PC-3 (cell line): ENCODE results near the gene NPAT. TPM values are rescaled to one million over a fixed set of nuclear protein-coding genes. Genes with fewer than 3 reads are reported as not detected.

ENCODE experiments used
- ATAC-seq: fragments of 200-7000 bp; cut with Tn5 transposase; 2 replicates; pipeline ENCODE4 v1.9.1; 2020; ENCODE audit warnings: mild to moderate bottlenecking, moderate library complexity
- BruUV-seq: library from RNA; stranded (reverse); fragments of 400-500 nt; replicated peaks from 2 replicates; lab custom pipeline; 2021; lab: Mats Ljungman, UMichigan
- CTCF ChIA-PET: fragments of 300-600 bp; sonication (Branson Sonifier 250); formaldehyde crosslinking; loops from one replicate; lab custom pipeline; 2022; ENCODE audit warnings: antibody characterized with exemption; lab: Charles Lee
- POLR2A ChIA-PET: fragments of 300-600 bp; sonication (Branson Sonifier 250); formaldehyde crosslinking; loops from one replicate; lab custom pipeline; 2022; ENCODE audit warnings: antibody characterized with exemption; ENCODE audit not compliant: unreplicated experiment; lab: Charles Lee
- DNase-seq: peaks from one replicate; pipeline ENCODE4 v3.0.0-alpha.2; 2015
- H2AFZ ChIP-seq: fragments of 300-600 bp; sonication (generic); 2 replicates; pipeline ENCODE4 v1.6.0; 2016; ENCODE audit warnings: antibody characterized with exemption, low read length
- H3F3A ChIP-seq: fragments of 300-600 bp; sonication (generic); one replicate; pipeline ENCODE4 v1.6.0; 2017; ENCODE audit warnings: antibody characterized with exemption, low read length, control low read depth, mild to moderate bottlenecking; ENCODE audit not compliant: unreplicated experiment
- H3K27ac ChIP-seq: fragments of 300-600 bp; sonication (generic); 2 replicates; pipeline ENCODE4 v1.5.1; 2016; ENCODE audit warnings: mild to moderate bottlenecking, low read length
- H3K27me3 ChIP-seq: fragments of 300-600 bp; sonication (generic); 2 replicates; pipeline ENCODE4 v1.6.1; 2016; ENCODE audit warnings: low read length, mixed read lengths
- H3K36me3 ChIP-seq: fragments of 300-600 bp; sonication (generic); 2 replicates; pipeline ENCODE4 v1.6.1; 2016; ENCODE audit warnings: low read depth, mixed run types, low read length, mixed read lengths
- H3K4me1 ChIP-seq: fragments of 300-600 bp; sonication (generic); 2 replicates; pipeline ENCODE4 v1.5.1; 2016; ENCODE audit warnings: low read length; ENCODE audit not compliant: insufficient read depth
- H3K4me2 ChIP-seq: fragments of 300-600 bp; sonication (generic); 2 replicates; pipeline ENCODE4 v1.6.0; 2016; ENCODE audit warnings: low read length
- H3K4me3 ChIP-seq: fragments of 300-600 bp; sonication (generic); 2 replicates; pipeline ENCODE4 v1.5.1; 2016; ENCODE audit warnings: mild to moderate bottlenecking, low read length, mixed read lengths
- H3K79me2 ChIP-seq: fragments of 300-600 bp; sonication (generic); 2 replicates; pipeline ENCODE4 v1.6.1; 2017; ENCODE audit warnings: low read length, mixed read lengths
- H3K9ac ChIP-seq: fragments of 300-600 bp; sonication (generic); 2 replicates; pipeline ENCODE4 v1.6.0; 2016; ENCODE audit warnings: mild to moderate bottlenecking, low read length
- H3K9me2 ChIP-seq: fragments of 300-600 bp; sonication (generic); replicated peaks from 2 replicates; pipeline ENCODE4 v1.6.1; 2016; ENCODE audit warnings: mixed run types, low read length, mixed read lengths
- H3K9me3 ChIP-seq: fragments of 300-600 bp; sonication (generic); 2 replicates; pipeline ENCODE4 v1.6.1; 2016; ENCODE audit warnings: low read length, mixed read lengths
- H4K20me1 ChIP-seq: fragments of 300-600 bp; sonication (generic); 2 replicates; pipeline ENCODE4 v1.6.1; 2016; ENCODE audit warnings: low read length, mixed read lengths
- CTCF ChIP-seq: fragments of 300-600 bp; sonication (generic); conservative IDR thresholded peaks from 2 replicates; pipeline ENCODE4 v1.5.1; 2017; ENCODE audit warnings: antibody characterized with exemption, low read depth, mild to moderate bottlenecking, low read length
- EZH2 ChIP-seq: fragments of 300-600 bp; sonication (generic); IDR thresholded peaks from one replicate; pipeline ENCODE4 v1.6.1; 2017; ENCODE audit warnings: antibody characterized with exemption, mild to moderate bottlenecking, low read length; ENCODE audit not compliant: unreplicated experiment
- EZH2phosphoT487 ChIP-seq: fragments of 300-600 bp; sonication (generic); IDR thresholded peaks from 2 replicates; pipeline ENCODE4 v1.6.1; 2018; ENCODE audit warnings: mild to moderate bottlenecking, antibody characterized with exemption, low read length, borderline replicate concordance
- intact Hi-C: fragments of 100-400 bp; cut with micrococcal nuclease; formaldehyde crosslinking; loops from 2 replicates; pipeline ENCODE4 v1.9.0; 2023
- total RNA-seq: library from RNA; depleted of rRNA; stranded (reverse); fragments of >200 nt; gene quantifications from 2 replicates; pipeline ENCODE4 v1.2.3, GENCODE V29; 2014

NPAT gene
- total RNA-seq, 1 experiment from 2014 or later, result 19.6 TPM

- Histone ChIP-seq H2AFZ (no peak overlapping the region), H3K27ac (no peak overlapping the region), H3K79me2 (peaks cover 90% of the 10 kb centered on the region), H3K4me2 (peak overlapping the region; percentile 93; the same call in 1 of the 2 replicates), H3K4me3 (no peak overlapping the region), H4K20me1 (peaks cover 11% of the 10 kb centered on the region), H3K9ac (no peak overlapping the region), H3K27me3 (no peaks in the 10 kb centered on the region), H3K36me3 (no peaks in the 10 kb centered on the region), H3K4me1 (peaks cover 34% of the 10 kb centered on the region), H3K9me3 (no peaks in the 10 kb centered on the region), H3K9me2 (no peaks in the 10 kb centered on the region), H3F3A (no peaks in the 10 kb centered on the region)
- ATAC-seq (no peak), DNase-seq (no peak)
- BruUV-seq, result no TSS peak
- intact Hi-C loops, result no loop called here
- POLR2A ChIA-PET, result interaction anchor here (0.5 to 0.6 kb wide), 4 partner anchors 20 to 133 kb away, joined by 3 to 20 read pairs (median 4); no protein-coding TSS in a partner anchor
- CTCF ChIA-PET, result no interaction called here
- TF ChIP-seq EZH2, result no peak
- TF ChIP-seq CTCF, result no peak
- TF ChIP-seq EZH2phosphoT487, result no peak
Observed at GRCh38 chr11:108218912-108219783, 3.3 kb downstream of the NPAT start.

- H3K4me3 ChIP-seq, result no peak overlapping the region
- peaks cover 11% of the 10 kb centered on the region for H4K20me1 ChIP-seq
- no peaks in the 10 kb centered on the region for H3K9me2 ChIP-seq
- H3K9ac ChIP-seq, result no peak overlapping the region
- ChIA-PET POLR2A (interaction anchor here (0.5 to 0.6 kb wide), 2 partner anchors 122 to 133 kb away, joined by 3 to 20 read pairs; no protein-coding TSS in a partner anchor), CTCF (no interaction called here)
- peak; percentile 24 for DNase-seq
- H3K27ac ChIP-seq, result no peak overlapping the region
- no peak for TF ChIP-seq CTCF
- TF ChIP-seq EZH2, result no peak
- no peak for TF ChIP-seq EZH2phosphoT487
- H3K9me3 ChIP-seq, result no peaks in the 10 kb centered on the region
- no TSS peak for BruUV-seq
- H3K4me2 ChIP-seq, result peak overlapping the region; percentile 2; the same call in 1 of the 2 replicates
- intact Hi-C loops, result no loop called here
- peaks cover 29% of the 10 kb centered on the region for H3K4me1 ChIP-seq
- ATAC-seq, result no peak
- H3K79me2 ChIP-seq, result peaks cover 90% of the 10 kb centered on the region
- H3F3A ChIP-seq, result no peaks in the 10 kb centered on the region
- H2AFZ ChIP-seq, result no peak overlapping the region
- no peaks in the 10 kb centered on the region for H3K27me3 ChIP-seq
- H3K36me3 ChIP-seq, result no peaks in the 10 kb centered on the region
Observed at GRCh38 chr11:108218455-108218854, 4.0 kb downstream of the NPAT start.

- ChIA-PET CTCF (no interaction called here), POLR2A (no interaction called here)
- Histone ChIP-seq H3K9ac (no peak overlapping the region), H3K4me2 (no peak overlapping the region), H2AFZ (no peak overlapping the region), H3K9me2 (no peaks in the 10 kb centered on the region), H3K79me2 (peaks cover 91% of the 10 kb centered on the region), H3K4me3 (no peak overlapping the region), H3K27me3 (no peaks in the 10 kb centered on the region), H3K4me1 (peaks cover 29% of the 10 kb centered on the region), H4K20me1 (peaks cover 11% of the 10 kb centered on the region), H3K27ac (no peak overlapping the region), H3K36me3 (peaks cover under 1% of the 10 kb centered on the region; the same call in 1 of the 2 replicates), H3K9me3 (no peaks in the 10 kb centered on the region), H3F3A (no peaks in the 10 kb centered on the region)
- no TSS peak for BruUV-seq
- DNase-seq (no peak), ATAC-seq (no peak)
- TF ChIP-seq EZH2phosphoT487 (no peak), EZH2 (no peak), CTCF (no peak)
- intact Hi-C loops, result no loop called here
Observed at GRCh38 chr11:108216988-108217387, 5.5 kb downstream of the NPAT start.
